CMK (cell line): ENCODE measurements around the gene PRRG3.

Source experiments
- DNase-seq: peaks from one replicate; pipeline ENCODE4 v3.0.0-alpha.2; 2010; ENCODE audit warnings: low read depth

Gene PRRG3

GRCh38 chrX:151743651-151744470, 48.6 kb downstream of the PRRG3 start:
- no peak for DNase-seq

- DNase-seq, result no peak
Measured at GRCh38 chrX:151745651-151746050, 50.4 kb downstream of the PRRG3 start.

GRCh38 chrX:151746502-151746901, 51.2 kb downstream of the PRRG3 start:
- DNase-seq, result no peak

GRCh38 chrX:151750511-151750910, 55.3 kb downstream of the PRRG3 start:
- DNase-seq, result no peak

GRCh38 chrX:151752847-151753246, 57.6 kb downstream of the PRRG3 start:
- DNase-seq, result no peak

GRCh38 chrX:151753313-151754046, 58.2 kb downstream of the PRRG3 start:
- no peak for DNase-seq

GRCh38 chrX:151754047-151754429, 58.8 kb downstream of the PRRG3 start:
- DNase-seq, result no peak

GRCh38 chrX:151754641-151755215, 59.5 kb downstream of the PRRG3 start:
- DNase-seq, result no peak
